Dedifferentiated amniotic fluid mesenchymal stem cell (primary cell): ENCODE data around the gene TNN.

ENCODE experiments used
- DNase-seq: peaks from one replicate; pipeline ENCODE4 v3.0.0-alpha.2; 2016; ENCODE audit errors: extremely low spot score

The TNN gene

DNA sequence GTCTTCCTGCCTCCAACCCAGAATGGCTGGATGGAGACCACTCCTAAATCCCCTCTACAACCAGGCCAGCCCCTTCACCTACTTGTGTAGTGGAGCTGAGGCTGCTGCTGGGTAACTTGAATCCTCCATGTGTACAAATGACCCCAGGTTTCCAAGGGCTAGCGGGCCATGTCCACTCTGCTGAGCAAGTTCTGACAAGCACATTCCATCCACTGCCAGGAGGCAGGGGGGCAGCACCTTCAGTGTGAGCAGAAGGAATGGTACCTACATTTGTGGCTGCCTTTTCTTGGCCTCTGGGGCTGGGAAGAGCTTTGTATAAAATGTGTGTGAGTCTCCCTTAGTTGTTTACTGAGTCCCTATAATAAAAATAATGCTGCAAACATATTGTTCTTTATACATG is 110.4 kb downstream of the TNN start:
- DNase-seq = no peak

DNA sequence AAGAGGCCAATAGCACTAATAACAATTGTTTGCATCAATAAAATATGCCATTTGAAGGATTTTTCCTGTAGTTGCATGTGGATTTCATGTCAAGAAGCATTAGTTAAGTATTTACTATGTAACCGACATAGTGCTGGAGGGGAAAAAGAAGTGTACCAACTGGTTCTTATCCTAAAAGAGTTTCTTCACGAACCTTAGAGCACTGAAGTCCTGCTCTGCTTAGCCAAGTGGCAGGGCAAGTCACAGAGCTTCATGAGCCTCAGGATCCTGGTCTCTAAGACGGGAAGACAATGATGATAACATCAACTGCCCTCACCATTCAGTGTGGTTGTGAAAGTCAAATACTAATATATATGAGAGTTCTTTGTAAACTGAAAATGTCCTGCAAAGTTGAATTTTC is 110.8 kb downstream of the TNN start:
- no peak for DNase-seq

DNA sequence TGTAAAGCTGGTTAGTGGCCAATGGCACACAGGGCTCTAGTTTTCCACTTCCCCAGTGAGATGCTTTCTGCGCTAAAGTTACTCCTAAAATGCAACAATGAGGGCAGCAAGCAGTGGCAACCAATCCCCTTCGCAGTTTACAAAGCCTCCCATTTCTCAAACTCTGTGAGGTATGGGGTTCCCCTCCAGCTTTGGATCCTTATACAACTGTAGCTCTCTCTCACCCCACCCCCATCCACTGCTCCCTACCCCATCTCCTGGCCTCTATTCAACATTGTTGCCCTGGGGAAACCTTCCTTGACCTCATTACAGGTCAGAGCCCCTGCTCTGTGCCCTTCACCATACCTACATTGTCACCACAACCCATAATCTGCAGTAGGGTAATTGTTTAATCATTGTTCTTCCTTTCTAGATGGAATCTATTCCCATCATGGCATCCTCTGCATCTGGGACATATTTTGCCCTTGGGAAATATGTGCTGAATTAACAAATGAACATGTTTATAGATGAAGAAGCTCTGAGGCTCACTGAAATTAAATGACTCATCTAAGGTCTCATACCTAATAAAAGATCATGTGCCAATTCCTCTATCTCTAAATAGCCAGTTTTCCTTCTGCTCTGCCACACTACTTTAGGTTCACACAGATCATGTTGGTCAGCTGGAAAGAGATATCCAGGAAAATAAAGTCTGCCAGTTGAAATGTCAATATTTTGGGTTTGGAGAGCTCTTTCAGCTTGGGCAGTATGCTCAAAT is 112.4 kb downstream of the TNN start:
- no peak for DNase-seq

DNA sequence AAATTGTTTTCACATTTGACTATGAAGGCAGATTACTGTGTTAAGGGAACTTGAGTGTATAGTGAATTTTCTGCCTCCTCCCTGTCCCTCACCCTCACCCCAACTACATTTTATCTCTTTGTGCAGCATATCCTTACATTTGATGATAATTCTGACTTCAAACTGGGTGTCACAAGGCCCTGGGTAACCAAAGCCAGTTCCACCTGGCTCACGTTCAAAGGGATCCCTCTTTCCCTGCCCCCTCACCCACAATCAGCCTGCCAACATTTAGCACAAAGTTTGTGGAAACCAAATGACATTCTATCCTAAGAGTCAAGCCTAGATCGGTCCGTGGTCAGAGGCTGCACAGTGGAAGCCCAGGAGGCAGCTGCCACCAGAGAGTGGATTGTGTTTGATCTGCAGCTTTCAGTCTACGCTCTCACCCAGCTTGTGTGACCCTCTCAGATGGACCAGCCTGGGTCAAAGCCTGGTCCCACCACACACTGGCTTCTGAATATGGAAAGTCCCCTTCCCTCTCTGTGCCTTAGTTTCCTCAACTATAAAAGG is 114.6 kb downstream of the TNN start:
- no peak for DNase-seq

DNA sequence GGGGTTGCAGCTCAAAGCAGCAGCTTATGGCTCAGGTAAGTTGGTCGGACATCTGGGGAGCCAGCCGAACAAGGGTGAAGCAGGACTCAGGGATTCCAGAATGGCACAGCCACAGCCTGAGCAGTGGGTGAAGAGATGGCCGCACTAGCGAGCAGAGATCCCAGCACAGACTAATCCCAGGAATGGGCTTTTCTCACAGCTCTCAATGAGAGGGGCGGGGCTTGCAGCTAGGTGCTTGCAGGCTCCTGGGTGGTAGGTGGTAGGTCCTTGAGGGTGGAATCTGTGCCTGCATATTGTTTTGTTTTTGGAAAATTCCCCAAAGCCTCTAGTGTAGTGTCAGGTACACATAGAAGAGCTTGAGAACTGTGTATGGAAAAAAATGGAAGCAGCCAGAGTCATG is 116.0 kb downstream of the TNN start:
- no peak for DNase-seq

DNA sequence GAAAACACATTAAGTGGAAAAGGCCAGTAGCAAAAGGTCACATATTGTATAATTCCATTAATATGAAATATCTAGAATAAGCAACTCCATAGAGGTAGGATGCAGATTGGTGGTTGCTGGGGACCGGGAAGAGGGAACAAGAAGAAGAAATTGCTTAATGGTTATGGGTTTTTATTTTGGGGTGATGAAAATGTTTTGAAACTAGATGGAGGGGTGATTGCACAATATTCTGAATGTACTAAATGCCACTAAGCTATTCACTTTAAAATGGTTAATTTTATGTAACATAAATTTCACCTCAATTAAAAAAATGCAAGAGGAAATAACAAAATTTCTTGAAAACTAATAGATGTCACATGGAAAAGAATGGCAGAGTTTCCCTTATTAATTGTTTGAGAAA is 118.3 kb downstream of the TNN start:
- no peak for DNase-seq

DNA sequence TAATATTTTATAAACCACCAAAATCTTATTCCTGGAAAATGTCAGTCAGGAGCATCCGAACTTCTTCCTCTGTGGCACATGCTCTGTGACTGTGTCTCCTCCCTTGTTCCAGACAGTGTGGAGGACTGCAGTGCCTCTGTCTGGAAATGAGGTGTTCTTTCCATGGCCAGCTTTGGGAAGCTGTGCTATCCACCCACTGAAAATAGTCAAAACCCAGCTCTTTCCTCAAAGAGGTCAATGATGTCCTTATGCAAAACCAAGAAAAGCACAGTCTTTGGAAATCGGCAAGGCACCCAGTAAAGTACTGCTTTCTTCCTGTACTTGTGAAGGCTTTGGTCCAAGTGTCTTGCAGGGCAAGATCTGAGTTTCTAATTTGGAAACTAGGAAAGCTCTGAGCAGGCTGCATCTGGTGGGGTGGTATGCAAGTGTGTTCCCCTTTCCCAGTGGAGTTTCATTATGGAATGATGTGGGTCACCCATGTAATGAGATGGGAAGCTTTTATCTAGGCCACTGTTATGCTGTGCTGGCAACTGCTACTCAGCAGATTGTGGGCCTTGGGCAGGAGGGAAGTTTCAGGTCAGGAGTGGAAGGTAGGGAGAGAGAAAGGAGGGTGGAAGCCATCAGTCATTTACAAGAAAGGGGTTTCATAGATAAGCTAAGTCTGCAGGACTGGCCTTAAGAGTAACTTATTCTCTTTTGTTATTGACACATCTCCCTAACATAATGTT is 119.0 kb downstream of the TNN start:
- no peak for DNase-seq

DNA sequence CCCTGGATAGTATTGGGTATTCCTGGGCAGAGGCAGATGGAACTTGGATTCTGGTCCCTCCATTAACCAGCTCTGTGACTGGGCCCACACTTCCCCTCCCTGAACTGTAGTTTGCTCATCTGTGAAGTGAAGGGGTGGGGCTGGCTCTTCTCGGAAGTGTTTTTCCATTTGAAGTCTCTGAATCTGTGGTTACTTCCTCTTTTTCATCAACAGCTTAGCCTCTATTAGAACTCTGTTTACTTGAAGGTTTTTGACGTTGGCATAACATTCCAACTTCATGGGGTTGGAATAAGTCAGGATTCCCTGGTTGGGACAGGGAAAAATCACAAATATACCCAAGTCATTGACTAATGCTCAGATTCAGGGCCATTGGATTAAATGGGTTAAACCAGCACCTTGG is 121.3 kb downstream of the TNN start:
- no peak for DNase-seq

DNA sequence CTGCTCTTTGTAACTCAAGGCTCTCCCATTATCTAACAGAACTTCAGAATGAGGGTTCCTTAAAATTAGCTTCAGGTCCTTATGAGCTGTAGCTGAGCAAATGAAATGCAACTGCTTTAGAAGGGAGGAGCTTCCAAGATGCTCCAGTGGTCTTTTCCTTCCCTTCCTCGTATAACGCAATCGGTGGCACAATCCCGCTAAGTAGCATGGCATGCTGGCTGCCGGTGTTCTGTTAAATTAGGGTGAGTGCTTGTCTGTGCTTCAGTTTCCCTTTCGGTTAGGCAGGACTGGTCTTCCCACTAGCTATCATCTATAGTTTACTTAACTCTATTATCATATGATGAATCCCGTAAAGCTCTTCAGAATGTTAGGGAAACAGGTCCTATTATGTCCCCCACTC is 124.0 kb downstream of the TNN start:
- no peak for DNase-seq

DNA sequence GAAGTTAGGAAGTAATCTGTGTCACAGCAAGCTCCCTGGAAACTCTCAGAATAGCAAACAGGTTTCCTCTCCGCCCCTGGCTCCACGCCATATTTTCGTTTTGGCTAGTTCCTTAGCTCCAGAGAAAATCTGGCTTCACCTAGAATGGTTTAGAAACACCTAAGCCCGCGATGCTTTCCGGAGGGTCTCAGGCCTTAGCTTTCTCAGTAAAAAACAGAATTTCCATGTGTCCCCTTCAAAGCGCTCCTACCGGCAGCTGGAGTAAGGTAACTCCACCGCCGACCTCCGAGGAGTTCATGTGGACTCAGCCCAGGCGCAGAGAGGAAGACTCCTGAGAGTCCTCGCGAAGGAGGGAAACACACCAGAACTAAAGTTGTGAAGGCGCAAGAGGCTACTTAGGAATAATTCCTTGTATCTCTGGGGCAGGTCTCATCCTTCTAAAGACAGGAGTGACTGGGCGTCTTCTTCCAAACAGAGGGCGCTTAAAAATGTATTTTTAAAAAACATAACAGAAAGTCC is 124.5 kb downstream of the TNN start:
- no peak for DNase-seq

DNA sequence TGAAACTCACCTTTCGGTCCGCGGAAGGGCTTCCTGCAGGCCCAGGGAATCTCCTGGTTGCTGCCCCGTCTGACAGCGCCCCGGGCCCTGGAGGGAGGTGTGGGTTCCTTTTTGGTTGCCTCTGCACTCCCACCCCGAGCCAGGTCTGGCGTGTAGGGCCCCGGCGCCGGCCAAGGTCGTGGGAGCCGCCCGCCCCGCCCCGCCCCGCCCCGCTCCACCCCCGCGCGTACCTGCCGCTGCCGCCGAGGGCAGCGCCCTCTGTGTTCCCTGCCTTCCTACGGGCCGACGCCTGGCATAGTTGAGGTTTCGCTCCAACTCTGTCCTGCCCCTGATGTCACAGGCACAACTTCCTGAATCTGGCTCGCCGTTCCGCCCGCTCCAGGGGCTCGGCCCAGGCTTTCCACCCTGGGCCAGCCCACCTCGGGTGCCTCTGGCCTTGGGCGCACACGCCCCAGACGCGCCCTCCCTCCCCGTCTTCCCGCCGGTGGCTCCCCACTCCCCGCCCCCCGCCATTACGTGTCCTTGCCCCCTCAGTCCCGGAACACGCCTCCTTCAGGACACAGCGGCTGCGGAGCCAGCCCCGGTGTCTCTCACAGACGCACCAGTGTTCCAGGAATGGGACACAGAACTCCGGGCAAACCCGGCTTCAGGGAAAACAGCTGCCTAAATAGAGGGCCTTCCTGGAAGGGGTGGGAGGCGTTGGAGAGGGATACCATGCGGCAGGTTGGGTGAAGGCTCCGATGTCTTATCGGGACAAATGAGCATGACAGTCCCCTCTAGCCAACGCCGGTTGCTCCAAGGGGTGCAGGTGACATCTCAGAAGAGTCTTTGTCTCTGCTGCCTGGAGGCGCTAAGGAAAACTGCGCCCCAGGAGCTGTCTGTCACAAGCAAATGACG is 125.2 kb downstream of the TNN start, which contains the start of gene KIAA0040:
KIAA0040 (minus strand) TSS at position 147 of the 897 bp plus-strand sequence. CDS start 31,763 bp downstream, outside the sequence.
- no peak for DNase-seq

DNA sequence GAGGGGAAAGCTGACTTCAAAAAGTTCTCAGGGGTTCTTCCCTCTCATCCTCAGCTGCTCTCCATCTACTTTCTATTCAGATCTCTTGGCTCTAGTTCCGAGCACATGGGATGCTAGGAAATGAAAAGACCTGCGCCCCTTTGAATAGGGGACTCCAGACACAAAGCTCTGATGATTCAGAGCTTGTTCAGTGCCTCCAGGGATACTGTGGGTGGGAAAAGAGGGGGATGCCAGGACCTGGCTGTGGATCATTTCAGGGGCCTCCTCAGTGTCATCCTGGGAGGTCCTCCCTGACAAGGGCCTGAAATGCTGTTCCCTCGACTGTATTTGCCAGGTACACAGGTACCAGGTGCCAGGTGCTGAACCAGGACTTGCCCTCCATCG is 125.9 kb downstream of the TNN start:
- no peak for DNase-seq

DNA sequence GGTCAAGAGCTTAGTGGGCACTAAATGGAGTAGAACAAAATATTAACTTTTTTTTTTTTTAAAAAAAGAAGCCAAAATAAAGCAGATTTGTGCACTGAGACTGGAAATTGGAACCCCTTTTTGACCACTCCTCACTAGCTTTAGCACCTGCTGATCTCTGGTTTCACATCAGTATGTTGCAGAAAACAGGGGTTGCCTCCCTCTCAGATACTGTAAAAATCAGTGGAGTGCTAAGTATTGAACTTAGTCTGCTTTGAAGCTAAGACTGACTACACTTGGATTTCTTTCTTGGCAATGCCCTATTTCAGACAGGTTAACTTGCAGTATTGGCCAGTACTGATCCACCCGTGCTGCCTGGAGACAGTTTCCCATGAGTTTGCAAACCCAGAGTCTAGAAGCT is 127.6 kb downstream of the TNN start:
- no peak for DNase-seq

DNA sequence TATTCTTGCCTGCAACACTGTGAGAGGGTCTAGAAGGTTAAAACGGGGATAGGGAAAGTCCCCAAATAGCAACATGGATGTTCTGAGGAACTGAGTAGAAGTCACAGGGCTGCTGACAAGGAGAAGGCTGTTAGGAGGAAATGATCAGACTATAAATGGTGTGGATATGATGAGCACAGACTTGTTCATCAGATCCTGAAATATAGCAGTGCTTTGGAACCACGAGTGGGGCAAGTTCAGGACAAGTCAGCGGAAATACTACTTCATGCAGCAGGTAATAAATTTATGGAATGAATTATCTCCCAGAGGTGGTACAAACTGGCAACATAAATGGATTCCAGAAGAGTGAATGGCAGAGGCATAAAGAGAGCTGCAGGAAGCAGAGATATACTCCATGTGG is 128.2 kb downstream of the TNN start:
- no peak for DNase-seq

DNA sequence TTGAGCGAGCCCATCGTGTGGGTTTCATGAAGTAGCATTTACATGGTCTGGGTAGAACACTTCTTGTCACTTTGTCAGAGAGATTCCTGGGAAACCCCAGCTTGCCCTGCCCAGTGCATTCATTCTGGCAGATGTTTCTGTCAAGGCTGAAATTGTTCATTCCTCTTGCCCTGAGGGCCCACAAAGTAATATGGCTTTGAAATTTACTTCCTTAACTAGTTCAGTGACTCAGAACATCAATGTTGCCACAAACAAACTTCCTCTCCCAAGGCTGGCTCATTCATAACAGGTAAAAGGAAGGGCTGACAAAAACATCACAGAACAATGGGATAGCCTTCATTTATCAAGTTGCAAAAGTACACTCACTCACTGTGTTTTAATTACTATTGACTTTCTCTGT is 129.9 kb downstream of the TNN start:
- DNase-seq = no peak
